Thyroid gland (tissue), 4 donors: ENCODE data around the gene CELSR2. TPM values are rescaled to one million over a fixed set of nuclear protein-coding genes. Genes with fewer than 3 reads are reported as not detected.
"Not testable (repeated sequence)": the region's sequence is repeated elsewhere in the genome, so short reads cannot be mapped to it uniquely, and the experiment has no call there.

ENCODE experiments used
- DNase-seq, 2 donors: peaks; one replicate each; pipeline ENCODE4 v3.0.0-alpha.2; 2019
- H3K27ac ChIP-seq, 3 donors: fragments of 200-600 bp; sonication (generic); 1 replicate in 2 of 3; 2 replicates in 1 of 3; pipeline ENCODE4 v1.5.1; 2016 to 2019; ENCODE audit warnings: mild to moderate bottlenecking in 1 of 3, moderate library complexity in 1 of 3
- H3K27me3 ChIP-seq: fragments of 200-600 bp; sonication (generic); one replicate; pipeline ENCODE4 v1.5.1; 2019
- H3K36me3 ChIP-seq, 2 donors: fragments of 200-600 bp; sonication (generic); one replicate each; pipeline ENCODE4 v1.5.1; 2016 to 2019
- H3K4me1 ChIP-seq, 2 donors: fragments of 200-600 bp; sonication (generic); one replicate each; pipeline ENCODE4 v1.5.1; 2017 to 2019
- H3K4me3 ChIP-seq, 3 donors: fragments of 200-600 bp; sonication (generic); replicated peaks in 1 of 3; 1 replicate in 2 of 3; 2 replicates in 1 of 3; pipeline ENCODE4 v1.5.1; 2016; ENCODE audit warnings: mild to moderate bottlenecking in 1 of 3
- H3K9me3 ChIP-seq: fragments of 200-600 bp; sonication (generic); one replicate; pipeline ENCODE4 v1.5.1; 2017
- POLR2A ChIP-seq, 2 donors: fragments of 450-650 bp; IDR thresholded peaks; one replicate each; pipeline ENCODE4 v1.6.1; 2017; ENCODE audit warnings: antibody characterized with exemption in 2 of 2, mild to moderate bottlenecking in 2 of 2, moderate library complexity in 1 of 2
- WGBS, 2 donors: methylation state at CpG; one replicate each; pipeline ENCODE4 v1.1.5; 2017; 5-methylcytosine and 5-hydroxymethylcytosine counted together
- intact Hi-C: fragments of 100-400 bp; cut with DNase I; formaldehyde crosslinking; loops from one replicate; pipeline ENCODE4 v1.15.1; 2023
- total RNA-seq, 4 donors: library from RNA; depleted of rRNA; stranded (reverse); fragments of >200 nt; gene quantifications; one replicate each; pipeline ENCODE4 v1.2.3, GENCODE V29; 2016
- TF ChIP-seq, protein P1 (sequence below), 6 experiments: fragments of 200-600 bp in 3 of 6; fragments of 450-650 bp in 3 of 6; sonication (generic) in 3 of 6; IDR thresholded peaks; one replicate each; pipeline ENCODE4 v1.5.1; 2016 to 2019; ENCODE audit warnings: antibody characterized with exemption in 6 of 6, mild to moderate bottlenecking in 2 of 6, inconsistent platforms in 1 of 6, moderate library complexity in 1 of 6

The CELSR2 gene
- total RNA-seq, 4 donors from 2014 or later: 23.5 to 54.9 (median 47.6) TPM

DNA sequence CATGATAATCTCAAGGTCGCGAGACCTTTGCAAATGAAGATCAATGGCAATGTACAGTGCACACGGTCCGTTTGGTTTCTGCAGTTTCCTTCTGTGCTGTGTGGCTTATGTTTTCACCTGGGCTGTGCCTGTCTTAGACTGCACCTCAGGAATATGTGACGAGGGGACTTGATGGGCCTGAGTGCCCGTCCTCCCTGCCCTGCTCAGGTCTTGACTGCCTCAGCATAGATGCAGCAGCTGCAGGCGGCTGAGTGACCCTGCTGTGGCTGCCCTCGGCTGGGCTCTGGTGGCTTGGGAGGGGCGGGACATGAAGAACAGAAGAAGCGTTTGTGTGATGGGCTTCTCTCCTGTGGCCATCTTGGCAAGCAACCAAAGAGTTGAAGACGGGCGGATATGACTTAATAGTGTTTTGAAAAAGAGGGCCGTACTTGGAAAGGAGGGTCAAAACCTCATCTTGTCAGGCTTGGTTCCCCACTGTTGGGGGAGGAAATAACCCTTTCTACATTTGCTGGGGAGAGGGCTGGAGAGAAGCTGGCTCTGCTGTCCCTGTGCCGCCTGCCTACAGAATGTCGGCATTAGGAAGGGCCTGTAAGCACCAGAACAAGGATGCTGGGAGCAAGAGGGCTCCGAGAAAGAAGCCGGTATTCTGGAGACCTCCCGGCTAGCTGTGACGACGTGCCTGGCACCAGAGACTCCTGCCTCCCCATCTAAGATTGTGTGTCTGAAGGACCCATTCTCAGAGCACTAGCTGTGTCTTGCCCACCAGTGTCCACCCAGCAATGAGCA lies 50.4 kb downstream of the CELSR2 start:
- TF ChIP-seq, protein P1, sequence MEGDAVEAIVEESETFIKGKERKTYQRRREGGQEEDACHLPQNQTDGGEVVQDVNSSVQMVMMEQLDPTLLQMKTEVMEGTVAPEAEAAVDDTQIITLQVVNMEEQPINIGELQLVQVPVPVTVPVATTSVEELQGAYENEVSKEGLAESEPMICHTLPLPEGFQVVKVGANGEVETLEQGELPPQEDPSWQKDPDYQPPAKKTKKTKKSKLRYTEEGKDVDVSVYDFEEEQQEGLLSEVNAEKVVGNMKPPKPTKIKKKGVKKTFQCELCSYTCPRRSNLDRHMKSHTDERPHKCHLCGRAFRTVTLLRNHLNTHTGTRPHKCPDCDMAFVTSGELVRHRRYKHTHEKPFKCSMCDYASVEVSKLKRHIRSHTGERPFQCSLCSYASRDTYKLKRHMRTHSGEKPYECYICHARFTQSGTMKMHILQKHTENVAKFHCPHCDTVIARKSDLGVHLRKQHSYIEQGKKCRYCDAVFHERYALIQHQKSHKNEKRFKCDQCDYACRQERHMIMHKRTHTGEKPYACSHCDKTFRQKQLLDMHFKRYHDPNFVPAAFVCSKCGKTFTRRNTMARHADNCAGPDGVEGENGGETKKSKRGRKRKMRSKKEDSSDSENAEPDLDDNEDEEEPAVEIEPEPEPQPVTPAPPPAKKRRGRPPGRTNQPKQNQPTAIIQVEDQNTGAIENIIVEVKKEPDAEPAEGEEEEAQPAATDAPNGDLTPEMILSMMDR (IDR thresholded peaks at IDR 0.05): no peak
- no peak for TF ChIP-seq POLR2A (IDR thresholded peaks at IDR 0.05)
- Histone ChIP-seq H3K27ac (peak overlapping the region; percentile 35 to 93 (median 87)), H3K4me3 (no peak overlapping the region), H3K36me3 (no peaks in the 10 kb centered on the region), H3K4me1 (peaks cover 17 to 33% of the 10 kb centered on the region in 2 donors), H3K27me3 (no peaks in the 10 kb centered on the region), H3K9me3 (no peaks in the 10 kb centered on the region)
- peak; percentile 39 to 50 for DNase-seq
- WGBS, 2 donors: 67 to 74% methylated on average over 17 to 18 of the region's 20 CpGs
- intact Hi-C loops: no loop called here

DNA sequence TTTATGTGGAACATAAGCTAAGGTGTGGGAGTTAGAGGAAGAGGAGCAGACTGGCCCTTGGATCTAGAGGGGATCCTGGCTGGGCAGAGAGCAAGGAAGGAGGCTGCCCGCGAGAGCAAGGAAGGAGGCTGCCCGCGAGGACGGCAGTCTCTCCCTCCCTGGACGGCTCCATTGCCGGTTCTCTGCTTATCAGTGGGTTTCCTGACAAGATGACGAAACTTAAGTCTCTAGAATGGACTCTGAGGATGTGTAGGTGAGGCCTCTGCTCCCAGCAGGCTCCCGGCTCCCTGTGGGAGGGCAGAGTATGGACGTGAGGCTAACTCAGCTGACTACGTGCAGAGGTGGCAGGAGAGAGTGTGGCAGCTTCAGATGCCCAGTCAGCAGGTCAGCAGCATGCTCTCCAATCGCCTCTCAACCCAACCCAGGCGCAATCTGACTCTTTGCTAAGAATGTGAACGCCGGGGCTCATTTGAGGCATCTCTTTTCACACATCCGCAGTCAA lies 51.4 kb downstream of the CELSR2 start:
- Histone ChIP-seq H3K27ac (peak overlapping the region in 1 of 3 donors; percentile 87), H3K4me3 (no peak overlapping the region), H3K36me3 (no peaks in the 10 kb centered on the region), H3K27me3 (no peaks in the 10 kb centered on the region), H3K9me3 (no peaks in the 10 kb centered on the region), H3K4me1 (peaks cover 17 to 38% of the 10 kb centered on the region in 2 donors)
- TF ChIP-seq, protein P1 (IDR thresholded peaks at IDR 0.05): no peak
- no peak for TF ChIP-seq POLR2A (IDR thresholded peaks at IDR 0.05)
- no peak for DNase-seq
- intact Hi-C loops: no loop called here
- WGBS, 2 donors: 80 to 87% methylated on average over 16 of the region's 16 CpGs

DNA sequence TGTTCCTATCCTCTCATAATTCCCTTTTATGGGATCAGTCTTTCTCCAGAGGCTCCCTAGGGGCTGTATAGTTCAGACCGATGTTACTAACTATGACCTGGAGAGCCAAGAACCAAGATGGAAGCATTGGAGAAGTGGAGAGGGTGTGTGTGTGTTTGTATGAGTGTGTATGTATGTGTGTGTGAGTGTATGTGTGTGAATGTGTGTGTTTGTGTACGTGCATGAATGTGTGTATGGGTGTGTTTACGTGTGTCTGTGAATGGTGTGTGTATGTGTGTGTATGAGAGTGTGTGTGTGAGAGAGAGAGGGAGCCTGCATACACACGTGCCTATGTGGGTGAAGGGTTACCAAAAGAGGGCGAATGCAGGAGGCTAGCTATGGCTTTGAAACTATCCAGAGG lies 52.5 kb downstream of the CELSR2 start:
- TF ChIP-seq, protein P1 (IDR thresholded peaks at IDR 0.05): no peak
- TF ChIP-seq POLR2A (IDR thresholded peaks at IDR 0.05): no peak
- 88 to 89% methylated on average over 5 of the region's 5 CpGs for WGBS, 2 donors
- H3K4me3 ChIP-seq: no peak overlapping the region
- H3K9me3 ChIP-seq: no peaks in the 10 kb centered on the region
- DNase-seq: no peak
- H3K4me1 ChIP-seq: peaks cover 26 to 48% of the 10 kb centered on the region in 2 donors
- intact Hi-C loops: no loop called here
- H3K36me3 ChIP-seq: no peaks in the 10 kb centered on the region
- H3K27me3 ChIP-seq: no peaks in the 10 kb centered on the region
- no peak overlapping the region for H3K27ac ChIP-seq

DNA sequence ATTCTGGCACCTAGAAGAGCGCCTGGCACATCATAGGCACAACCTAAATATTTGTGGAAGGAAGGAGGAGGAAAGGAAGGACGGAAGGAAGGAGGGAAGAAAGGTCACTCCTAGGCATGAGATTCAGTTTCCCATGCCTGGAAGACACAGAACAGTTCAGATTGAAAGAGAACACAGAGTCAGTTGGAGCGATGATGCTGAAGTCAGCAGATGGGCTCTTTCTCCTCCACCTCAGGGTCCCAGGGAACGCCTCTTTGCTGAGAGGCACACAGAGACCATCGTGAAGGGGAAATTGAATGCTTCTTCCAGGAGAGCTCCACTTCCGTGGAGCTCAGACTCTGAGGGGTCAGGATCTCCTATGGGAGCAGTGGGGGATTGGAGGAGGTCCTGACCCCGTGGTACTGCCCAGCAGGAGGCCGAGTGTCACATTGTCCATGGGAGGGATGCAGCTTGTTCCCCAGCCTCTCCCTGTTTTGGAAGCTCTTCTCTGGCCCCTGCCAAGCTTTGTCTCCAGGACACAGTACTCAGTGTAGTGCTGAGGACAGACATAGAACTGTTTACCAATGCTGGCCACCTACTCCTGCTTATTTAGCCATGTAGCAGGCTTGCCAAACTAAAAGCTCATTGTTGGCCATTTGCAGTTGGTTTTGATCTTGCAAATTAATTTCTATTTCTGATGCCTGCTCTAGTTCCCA lies 55.0 kb downstream of the CELSR2 start:
- no peak for TF ChIP-seq POLR2A (IDR thresholded peaks at IDR 0.05)
- TF ChIP-seq, protein P1 (IDR thresholded peaks at IDR 0.05): no peak
- Histone ChIP-seq H3K27ac (no peak overlapping the region), H3K4me3 (no peak overlapping the region), H3K4me1 (peaks cover 33 to 52% of the 10 kb centered on the region in 2 donors), H3K36me3 (no peaks in the 10 kb centered on the region), H3K9me3 (no peaks in the 10 kb centered on the region), H3K27me3 (no peaks in the 10 kb centered on the region)
- DNase-seq: no peak
- 52 to 72% methylated on average over 8 of the region's 8 CpGs for WGBS, 2 donors
- intact Hi-C loops: no loop called here

DNA sequence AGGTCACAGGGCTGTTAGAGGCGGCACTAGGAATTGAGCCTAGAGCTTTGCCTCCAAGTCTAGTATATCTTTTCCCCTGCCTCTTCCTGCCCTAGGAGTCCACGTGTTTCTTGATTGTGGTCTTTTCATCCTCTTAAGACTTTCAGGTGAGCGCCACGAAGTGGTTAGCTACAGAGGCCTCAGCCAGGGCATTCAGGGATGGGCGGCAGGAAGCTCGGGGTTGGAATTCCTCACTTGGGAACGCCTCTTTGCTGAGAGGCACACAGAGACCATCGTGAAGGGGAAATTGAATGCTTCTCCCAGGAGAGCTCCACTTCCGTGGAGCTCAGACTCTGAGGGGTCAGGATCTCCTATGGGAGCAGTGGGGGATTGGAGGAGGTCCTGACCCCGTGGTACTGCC lies 56.7 kb downstream of the CELSR2 start:
- intact Hi-C loops, H3K9me3 ChIP-seq, H3K4me3 ChIP-seq, H3K36me3 ChIP-seq, H3K27me3 ChIP-seq: not testable (repeated sequence)
- Histone ChIP-seq H3K27ac (peak overlapping the region; percentile 49 to 62 (median 54)), H3K4me1 (peaks cover 30 to 39% of the 10 kb centered on the region in 2 donors)
- WGBS, 2 donors: 23 to 34% methylated on average over 8 to 10 of the region's 10 CpGs
- peak; percentile 82 to 83 for DNase-seq
- peak in 1 of 2 donors; percentile 21 for TF ChIP-seq POLR2A (IDR thresholded peaks at IDR 0.05)
